ENCODE measurements around the gene DARS1.

DNA sequence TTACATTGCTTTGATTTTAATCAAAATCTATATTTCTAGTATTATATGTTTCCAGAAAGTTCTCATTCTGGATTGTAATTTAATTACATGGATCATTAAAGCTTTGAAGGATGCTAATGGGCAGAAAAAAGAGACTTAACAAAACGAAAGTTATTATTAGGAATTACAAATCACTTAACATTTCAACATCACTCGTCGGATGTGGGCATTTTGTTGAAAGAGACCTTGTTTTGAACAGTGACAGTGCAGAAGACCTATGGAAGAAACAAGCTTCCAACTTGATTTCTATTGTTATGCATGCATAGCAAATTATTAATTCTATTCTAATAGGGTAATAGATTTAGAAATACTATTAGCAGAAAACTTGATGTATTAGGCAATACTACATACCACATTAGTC, 31.4 kb upstream of the DARS1 start:
- TF ChIP-seq, protein P1, sequence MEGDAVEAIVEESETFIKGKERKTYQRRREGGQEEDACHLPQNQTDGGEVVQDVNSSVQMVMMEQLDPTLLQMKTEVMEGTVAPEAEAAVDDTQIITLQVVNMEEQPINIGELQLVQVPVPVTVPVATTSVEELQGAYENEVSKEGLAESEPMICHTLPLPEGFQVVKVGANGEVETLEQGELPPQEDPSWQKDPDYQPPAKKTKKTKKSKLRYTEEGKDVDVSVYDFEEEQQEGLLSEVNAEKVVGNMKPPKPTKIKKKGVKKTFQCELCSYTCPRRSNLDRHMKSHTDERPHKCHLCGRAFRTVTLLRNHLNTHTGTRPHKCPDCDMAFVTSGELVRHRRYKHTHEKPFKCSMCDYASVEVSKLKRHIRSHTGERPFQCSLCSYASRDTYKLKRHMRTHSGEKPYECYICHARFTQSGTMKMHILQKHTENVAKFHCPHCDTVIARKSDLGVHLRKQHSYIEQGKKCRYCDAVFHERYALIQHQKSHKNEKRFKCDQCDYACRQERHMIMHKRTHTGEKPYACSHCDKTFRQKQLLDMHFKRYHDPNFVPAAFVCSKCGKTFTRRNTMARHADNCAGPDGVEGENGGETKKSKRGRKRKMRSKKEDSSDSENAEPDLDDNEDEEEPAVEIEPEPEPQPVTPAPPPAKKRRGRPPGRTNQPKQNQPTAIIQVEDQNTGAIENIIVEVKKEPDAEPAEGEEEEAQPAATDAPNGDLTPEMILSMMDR (IDR thresholded peaks at IDR 0.05; ENCODE audit: poor library complexity), result no peak
- TF ChIP-seq EZH2 (IDR thresholded peaks at IDR 0.05; ENCODE audit: borderline replicate concordance) (no peak), EZH2phosphoT487 (IDR thresholded peaks at IDR 0.05; ENCODE audit: low read depth, severe bottlenecking, unreplicated experiment) (no peak)
